Calu3 (cell line): Measurements from ENCODE around the gene B3GNT2. TPM values are rescaled to one million over a fixed set of nuclear protein-coding genes. Genes with fewer than 3 reads are reported as not detected.
"Not testable (repeated sequence)": the region's sequence is repeated elsewhere in the genome, so short reads cannot be mapped to it uniquely, and the experiment has no call there.

Experiments
- Bru-seq: library from RNA; stranded (reverse); fragments of 400-500 nt; gene quantifications from one replicate; lab custom pipeline; 2021; lab: Mats Ljungman, UMichigan
- BruChase-seq, 2 experiments: library from RNA; stranded (reverse); fragments of 400-500 nt; gene quantifications; one replicate each; lab custom pipeline; 2021; lab: Mats Ljungman, UMichigan
- BruUV-seq: library from RNA; stranded (reverse); fragments of 400-500 nt; replicated peaks from 2 replicates; lab custom pipeline; 2021; lab: Mats Ljungman, UMichigan
- CTCF ChIA-PET: fragments of 300-600 bp; sonication (Branson Sonifier 250); formaldehyde crosslinking; loops from one replicate; lab custom pipeline; 2022; ENCODE audit warnings: antibody characterized with exemption; lab: Charles Lee
- DNase-seq: peaks from one replicate; pipeline ENCODE4 v3.0.0; 2022
- H3K27ac Mint-ChIP-seq: one replicate; pipeline ENCODE4 v1.8.0; 2022; ENCODE audit warnings: mixed read lengths; ENCODE audit not compliant: unreplicated experiment
- H3K27me3 Mint-ChIP-seq: one replicate; pipeline ENCODE4 v1.8.0; 2022; ENCODE audit warnings: mixed read lengths; ENCODE audit not compliant: unreplicated experiment
- H3K36me3 Mint-ChIP-seq: one replicate; pipeline ENCODE4 v1.8.0; 2022; ENCODE audit warnings: mild to moderate bottlenecking, moderate library complexity, mixed read lengths; ENCODE audit not compliant: insufficient read depth, unreplicated experiment
- H3K4me1 Mint-ChIP-seq: one replicate; pipeline ENCODE4 v1.8.0; 2022; ENCODE audit warnings: mild to moderate bottlenecking, low read depth, mixed read lengths; ENCODE audit not compliant: unreplicated experiment
- H3K4me3 Mint-ChIP-seq: one replicate; pipeline ENCODE4 v1.8.0; 2022; ENCODE audit warnings: mild to moderate bottlenecking, low read depth, moderate library complexity, mixed read lengths; ENCODE audit not compliant: unreplicated experiment
- H3K9me3 Mint-ChIP-seq: one replicate; pipeline ENCODE4 v1.8.0; 2022; ENCODE audit warnings: low read depth, mixed read lengths; ENCODE audit not compliant: unreplicated experiment
- CTCF ChIP-seq: fragments of 200-600 bp; IDR thresholded peaks from one replicate; pipeline ENCODE4 v1.8.0; 2022; ENCODE audit warnings: antibody characterized with exemption; ENCODE audit not compliant: unreplicated experiment
- intact Hi-C: fragments of 100-400 bp; cut with micrococcal nuclease; formaldehyde crosslinking; loops from one replicate; pipeline ENCODE4 v1.10.0; 2022; ENCODE audit not compliant: unreplicated experiment
- long read RNA-seq: library from polyadenylated mRNA; stranded (forward); transcript quantifications from one replicate; pipeline ENCODE4 v2.0.0, GENCODE V29; 2022
- total RNA-seq: library from RNA; stranded (reverse); gene quantifications from 2 replicates; pipeline ENCODE4 v1.2.3, GENCODE V29; 2022

Gene B3GNT2
- total RNA-seq (23.8 and 27.0 TPM in 2 replicates), Bru-seq, nascent RNA (percentile 90 among the genes with signal in this experiment), BruChase-seq, experiment 1, labeled RNA remaining after a 6-hour chase (percentile 67 among the genes with signal in this experiment), BruChase-seq, experiment 2, labeled RNA remaining after a 2-hour chase (percentile 84 among the genes with signal in this experiment)
- long read RNA-seq, transcript B3GNT2-201 (2 exons, 2,763 nt), result major isoform, 85 of 89 reads
- long read RNA-seq, partial matches to known transcripts, result 0 of 89 reads
- long read RNA-seq, other reads (novel, unspliced or antisense), result 4 of 89 reads

GRCh38 chr2:62195421-62196277, at the start of gene B3GNT2:
Gene B3GNT2 (plus strand): TSS chr2:62196115. CDS start chr2:62222221, 26,106 bp downstream.
- intact Hi-C loops, result loop anchor here (5.0 kb wide), 4 partner anchors 97 to 212 kb away; no protein-coding TSS in a partner anchor
- DNase-seq, result peak; percentile 78
- CTCF ChIA-PET, result interaction anchor here (0.7 kb wide), 1 partner anchor 110 kb away, joined by 3 read pairs; no protein-coding TSS in a partner anchor
- TF ChIP-seq CTCF, result no peak
- H3K27ac Mint-ChIP-seq, result peak within 1 kb of the TSS; percentile 73
- no peaks in the 10 kb centered on the region for H3K9me3 Mint-ChIP-seq
- peak within 1 kb of the TSS; percentile 77 for H3K4me3 Mint-ChIP-seq
- H3K27me3 Mint-ChIP-seq, result peaks cover 26% of the 10 kb centered on the region
- TSS peak; percentile 49 for BruUV-seq
- H3K36me3 Mint-ChIP-seq, result peaks cover 35% of the 10 kb centered on the region
- peaks cover 26% of the 10 kb centered on the region for H3K4me1 Mint-ChIP-seq

- H3K27ac Mint-ChIP-seq, H3K4me1 Mint-ChIP-seq, H3K4me3 Mint-ChIP-seq, H3K27me3 Mint-ChIP-seq, intact Hi-C loops, DNase-seq, H3K9me3 Mint-ChIP-seq, BruUV-seq, H3K36me3 Mint-ChIP-seq: not testable (repeated sequence)
- CTCF ChIA-PET, result interaction anchor here (0.7 kb wide), 1 partner anchor 45 kb away, joined by 3 read pairs; no protein-coding TSS in a partner anchor
These were observed 49.1 kb upstream of the B3GNT2 start for GRCh38 chr2:62146790-62147189.

GRCh38 chr2:62147610-62148301, 48.2 kb upstream of the B3GNT2 start:
- Mint-ChIP-seq H3K4me1 (peaks cover 7% of the 10 kb centered on the region), H3K27ac (no peak overlapping the region), H3K36me3 (no peaks in the 10 kb centered on the region), H3K9me3 (no peaks in the 10 kb centered on the region), H3K27me3 (no peaks in the 10 kb centered on the region), H3K4me3 (no peak overlapping the region)
- DNase-seq, result no peak
- CTCF ChIA-PET, result no interaction called here
- intact Hi-C loops, result no loop called here
- BruUV-seq, result no TSS peak
- TF ChIP-seq CTCF, result no peak

- H3K27ac Mint-ChIP-seq, result no peak overlapping the region
- intact Hi-C loops, result no loop called here
- CTCF ChIA-PET, result no interaction called here
- H3K27me3 Mint-ChIP-seq, result no peaks in the 10 kb centered on the region
- H3K9me3 Mint-ChIP-seq, result no peaks in the 10 kb centered on the region
- H3K36me3 Mint-ChIP-seq, result no peaks in the 10 kb centered on the region
- peaks cover 7% of the 10 kb centered on the region for H3K4me1 Mint-ChIP-seq
- TF ChIP-seq CTCF, result no peak
- H3K4me3 Mint-ChIP-seq, result no peak overlapping the region
- no peak for DNase-seq
- no TSS peak for BruUV-seq
These were observed 46.2 kb upstream of the B3GNT2 start for GRCh38 chr2:62149708-62150107.
